Measurements from ENCODE around the gene CLIP3. TPM values are rescaled to one million over a fixed set of nuclear protein-coding genes. Genes with fewer than 3 reads are reported as not detected.

The CLIP3 gene
- total and polyA plus RNA-seq, 2 donors = 3.6 to 6.7 TPM

GRCh38 chr19:36031308-36031707 lies 1.4 kb downstream of the CLIP3 start:
- Histone ChIP-seq H3K9me3 (ENCODE audit: control insufficient read depth in 2 of 2, insufficient read depth in 1 of 2, low read length in 1 of 2) (no peaks in the 10 kb centered on the region), H3K36me3 (ENCODE audit: control insufficient read depth in 2 of 2, insufficient read depth in 2 of 2, low read length in 1 of 2) (peaks cover 0 to 17% of the 10 kb centered on the region in 2 donors), H3K27me3 (ENCODE audit: control insufficient read depth in 2 of 2, insufficient read depth in 1 of 2, low read length in 1 of 2) (no peaks in the 10 kb centered on the region)

GRCh38 chr19:36030264-36031148 lies 2.2 kb downstream of the CLIP3 start:
- H3K4me1 ChIP-seq (ENCODE audit: control insufficient read depth in 2 of 2, insufficient read depth in 2 of 2, low read length in 2 of 2) = peaks cover 7 to 18% of the 10 kb centered on the region in 2 donors
- no peak overlapping the region for H3K4me3 ChIP-seq (ENCODE audit: low read length in 2 of 2)
- no peak overlapping the region for H3K27ac ChIP-seq (ENCODE audit: low read depth in 1 of 2, low read length in 1 of 2)
- WGBS = 95% methylated on average over 8 of the region's 8 CpGs
- H3K9me3 ChIP-seq (ENCODE audit: control insufficient read depth in 2 of 2, insufficient read depth in 1 of 2, low read length in 1 of 2) = no peaks in the 10 kb centered on the region
- H3K36me3 ChIP-seq (ENCODE audit: control insufficient read depth in 2 of 2, insufficient read depth in 2 of 2, low read length in 1 of 2) = peaks cover 4 to 25% of the 10 kb centered on the region in 2 donors
- DNase-seq (ENCODE audit: low read depth in 6 of 9, low spot score in 9 of 9) = peak in 1 of 9 donors; percentile 30
- no peaks in the 10 kb centered on the region for H3K27me3 ChIP-seq (ENCODE audit: control insufficient read depth in 2 of 2, insufficient read depth in 1 of 2, low read length in 1 of 2)

More at GRCh38 chr19:36031308-36031707, 1.4 kb downstream of the CLIP3 start:
- Histone ChIP-seq H3K4me3 (ENCODE audit: low read length in 2 of 2) (no peak overlapping the region), H3K4me1 (ENCODE audit: control insufficient read depth in 2 of 2, insufficient read depth in 2 of 2, low read length in 2 of 2) (peaks cover 9 to 25% of the 10 kb centered on the region in 2 donors), H3K27ac (ENCODE audit: low read depth in 1 of 2, low read length in 1 of 2) (no peak overlapping the region)
- DNase-seq (ENCODE audit: low read depth in 6 of 9, low spot score in 9 of 9) = no peak
- 95% methylated on average over 6 of the region's 6 CpGs for WGBS

- Histone ChIP-seq H3K27ac (ENCODE audit: low read depth in 1 of 2, low read length in 1 of 2) (no peak overlapping the region), H3K9me3 (ENCODE audit: control insufficient read depth in 2 of 2, insufficient read depth in 1 of 2, low read length in 1 of 2) (no peaks in the 10 kb centered on the region), H3K4me3 (ENCODE audit: low read length in 2 of 2) (no peak overlapping the region), H3K4me1 (ENCODE audit: control insufficient read depth in 2 of 2, insufficient read depth in 2 of 2, low read length in 2 of 2) (peaks cover 7 to 12% of the 10 kb centered on the region in 2 donors), H3K36me3 (ENCODE audit: control insufficient read depth in 2 of 2, insufficient read depth in 2 of 2, low read length in 1 of 2) (peaks cover 7 to 30% of the 10 kb centered on the region in 2 donors), H3K27me3 (ENCODE audit: control insufficient read depth in 2 of 2, insufficient read depth in 1 of 2, low read length in 1 of 2) (no peaks in the 10 kb centered on the region)
- WGBS = 95% methylated on average over 10 of the region's 10 CpGs
- DNase-seq (ENCODE audit: low read depth in 6 of 9, low spot score in 9 of 9) = no peak
Observed at GRCh38 chr19:36028313-36029041, 4.2 kb downstream of the CLIP3 start.

DNA sequence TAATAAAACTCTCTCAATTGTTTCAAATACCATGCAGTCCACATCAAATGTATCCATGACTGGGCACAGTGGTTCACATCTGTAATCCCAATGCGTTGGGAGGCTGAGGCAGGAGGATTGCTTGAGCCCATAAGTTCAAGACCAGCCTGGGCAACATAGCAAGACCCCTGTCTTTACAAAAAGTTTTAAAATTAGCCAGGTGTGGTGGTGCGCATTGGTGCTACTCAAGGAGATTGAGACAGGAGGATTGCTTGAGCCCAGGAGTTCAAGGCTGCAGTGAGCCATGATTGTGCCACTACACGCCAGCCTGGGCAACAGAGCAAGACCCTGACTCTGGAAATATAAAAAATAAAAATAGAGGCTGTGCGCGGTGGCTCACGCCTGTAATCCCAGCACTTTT lies 5.0 kb downstream of the CLIP3 start:
- Histone ChIP-seq H3K27ac (ENCODE audit: low read depth in 1 of 2, low read length in 1 of 2) (no peak overlapping the region), H3K4me1 (ENCODE audit: control insufficient read depth in 2 of 2, insufficient read depth in 2 of 2, low read length in 2 of 2) (peaks cover 4 to 6% of the 10 kb centered on the region in 2 donors), H3K36me3 (ENCODE audit: control insufficient read depth in 2 of 2, insufficient read depth in 2 of 2, low read length in 1 of 2) (peaks cover 10 to 34% of the 10 kb centered on the region in 2 donors), H3K9me3 (ENCODE audit: control insufficient read depth in 2 of 2, insufficient read depth in 1 of 2, low read length in 1 of 2) (no peaks in the 10 kb centered on the region), H3K4me3 (ENCODE audit: low read length in 2 of 2) (no peak overlapping the region), H3K27me3 (ENCODE audit: control insufficient read depth in 2 of 2, insufficient read depth in 1 of 2, low read length in 1 of 2) (no peaks in the 10 kb centered on the region)
- 97% methylated on average over 6 of the region's 6 CpGs for WGBS
- no peak for DNase-seq (ENCODE audit: low read depth in 6 of 9, low spot score in 9 of 9)

DNA sequence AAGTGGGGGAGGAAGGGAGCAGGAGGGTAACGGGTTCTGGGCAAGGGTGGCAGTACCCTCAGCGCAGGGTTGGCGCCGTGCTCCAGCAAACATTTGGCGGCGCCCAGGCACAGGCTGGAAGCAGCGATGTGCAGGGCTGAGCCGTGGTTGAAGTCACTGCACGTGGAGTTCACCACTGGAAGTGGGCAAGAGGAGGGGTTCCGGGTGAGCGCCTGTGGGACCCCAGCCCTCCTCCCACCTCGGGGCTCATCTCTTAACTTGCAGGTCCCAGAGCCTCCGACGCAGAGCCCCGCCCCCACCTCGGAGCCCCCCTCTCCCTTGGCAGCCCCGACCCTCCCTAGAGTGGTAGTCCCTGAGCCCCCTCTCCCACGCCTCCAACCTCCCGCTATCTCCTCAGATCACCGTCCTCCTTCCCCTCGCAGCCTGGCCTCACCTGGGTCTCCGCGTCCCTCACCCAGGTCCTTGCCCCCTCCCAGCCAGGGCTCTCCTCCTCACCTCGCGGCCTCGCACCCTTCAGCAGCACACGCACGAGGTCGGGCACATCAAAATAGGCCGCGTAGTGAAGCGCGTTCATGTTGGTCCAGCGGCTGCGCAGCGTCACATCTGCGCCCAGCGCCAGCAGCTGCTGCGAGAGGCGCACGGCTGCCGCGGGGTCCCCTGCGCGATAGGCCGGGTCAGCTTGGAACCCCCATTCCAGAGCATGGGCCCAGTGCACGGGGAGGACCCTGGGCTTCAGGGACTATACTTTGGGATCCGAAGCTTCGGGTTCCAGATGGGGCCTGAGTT lies 6.4 kb downstream of the CLIP3 start:
- H3K4me3 ChIP-seq (ENCODE audit: low read length in 2 of 2) = no peak overlapping the region
- H3K27me3 ChIP-seq (ENCODE audit: control insufficient read depth in 2 of 2, insufficient read depth in 1 of 2, low read length in 1 of 2) = no peaks in the 10 kb centered on the region
- no peaks in the 10 kb centered on the region for H3K9me3 ChIP-seq (ENCODE audit: control insufficient read depth in 2 of 2, insufficient read depth in 1 of 2, low read length in 1 of 2)
- no peak for DNase-seq (ENCODE audit: low read depth in 6 of 9, low spot score in 9 of 9)
- WGBS = 95% methylated on average over 49 of the region's 49 CpGs
- H3K27ac ChIP-seq (ENCODE audit: low read depth in 1 of 2, low read length in 1 of 2) = no peak overlapping the region
- H3K36me3 ChIP-seq (ENCODE audit: control insufficient read depth in 2 of 2, insufficient read depth in 2 of 2, low read length in 1 of 2) = peaks cover 18 to 41% of the 10 kb centered on the region in 2 donors
- no peaks in the 10 kb centered on the region for H3K4me1 ChIP-seq (ENCODE audit: control insufficient read depth in 2 of 2, insufficient read depth in 2 of 2, low read length in 2 of 2)

- WGBS = 96% methylated on average over 1 of the region's 1 CpG
- H3K36me3 ChIP-seq (ENCODE audit: control insufficient read depth in 2 of 2, insufficient read depth in 2 of 2, low read length in 1 of 2) = peaks cover 18 to 44% of the 10 kb centered on the region in 2 donors
Observed at GRCh38 chr19:36025541-36025940, 7.1 kb downstream of the CLIP3 start.

GRCh38 chr19:36023432-36023831 lies 9.2 kb downstream of the CLIP3 start:
- Histone ChIP-seq H3K36me3 (ENCODE audit: control insufficient read depth in 2 of 2, insufficient read depth in 2 of 2, low read length in 1 of 2) (peaks cover 23 to 47% of the 10 kb centered on the region in 2 donors), H3K9me3 (ENCODE audit: control insufficient read depth in 2 of 2, insufficient read depth in 1 of 2, low read length in 1 of 2) (no peaks in the 10 kb centered on the region), H3K4me3 (ENCODE audit: low read length in 2 of 2) (no peak overlapping the region), H3K27ac (ENCODE audit: low read depth in 1 of 2, low read length in 1 of 2) (no peak overlapping the region), H3K27me3 (ENCODE audit: control insufficient read depth in 2 of 2, insufficient read depth in 1 of 2, low read length in 1 of 2) (no peaks in the 10 kb centered on the region), H3K4me1 (ENCODE audit: control insufficient read depth in 2 of 2, insufficient read depth in 2 of 2, low read length in 2 of 2) (no peaks in the 10 kb centered on the region)
- no peak for DNase-seq (ENCODE audit: low read depth in 6 of 9, low spot score in 9 of 9)
- WGBS = 98% methylated on average over 5 of the region's 5 CpGs

More at GRCh38 chr19:36025541-36025940, 7.1 kb downstream of the CLIP3 start:
- Histone ChIP-seq H3K4me1 (ENCODE audit: control insufficient read depth in 2 of 2, insufficient read depth in 2 of 2, low read length in 2 of 2) (no peaks in the 10 kb centered on the region), H3K27ac (ENCODE audit: low read depth in 1 of 2, low read length in 1 of 2) (no peak overlapping the region), H3K4me3 (ENCODE audit: low read length in 2 of 2) (no peak overlapping the region), H3K27me3 (ENCODE audit: control insufficient read depth in 2 of 2, insufficient read depth in 1 of 2, low read length in 1 of 2) (no peaks in the 10 kb centered on the region), H3K9me3 (ENCODE audit: control insufficient read depth in 2 of 2, insufficient read depth in 1 of 2, low read length in 1 of 2) (no peaks in the 10 kb centered on the region)
- no peak for DNase-seq (ENCODE audit: low read depth in 6 of 9, low spot score in 9 of 9)

DNA sequence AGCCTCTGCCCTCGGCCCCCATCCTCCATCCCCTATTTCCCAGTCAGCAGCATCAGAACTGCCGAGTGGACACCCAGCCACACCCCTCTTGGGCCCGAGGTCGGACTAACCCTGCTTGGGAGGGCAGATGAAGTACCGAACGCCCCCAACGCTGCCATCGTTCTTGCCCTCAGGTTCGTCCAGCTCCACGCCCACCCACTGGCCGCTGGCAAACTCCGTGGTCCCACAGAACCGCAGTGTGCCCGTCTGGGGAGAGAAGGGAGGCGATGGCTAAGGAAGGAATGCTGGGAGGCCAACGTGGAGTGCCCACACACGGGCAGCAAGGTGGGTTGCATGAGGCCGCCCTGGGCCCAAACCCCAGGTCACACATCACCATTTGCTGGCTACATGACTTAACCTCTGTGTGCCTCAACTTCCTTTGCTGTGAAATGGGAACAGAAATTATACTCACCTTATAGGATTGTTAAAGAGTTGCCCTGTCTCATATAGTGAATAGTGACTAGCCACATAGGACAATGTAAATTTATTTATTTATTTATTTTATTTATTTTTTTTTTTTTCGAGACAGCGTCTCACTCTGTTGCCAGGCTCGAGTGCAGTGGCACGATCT lies 13.5 kb downstream of the CLIP3 start:
- Histone ChIP-seq H3K36me3 (ENCODE audit: control insufficient read depth in 2 of 2, insufficient read depth in 2 of 2, low read length in 1 of 2) (peaks cover 27% of the 10 kb centered on the region in 2 donors), H3K9me3 (ENCODE audit: control insufficient read depth in 2 of 2, insufficient read depth in 1 of 2, low read length in 1 of 2) (no peaks in the 10 kb centered on the region), H3K4me3 (ENCODE audit: low read length in 2 of 2) (no peak overlapping the region), H3K27ac (ENCODE audit: low read depth in 1 of 2, low read length in 1 of 2) (no peak overlapping the region), H3K27me3 (ENCODE audit: control insufficient read depth in 2 of 2, insufficient read depth in 1 of 2, low read length in 1 of 2) (no peaks in the 10 kb centered on the region), H3K4me1 (ENCODE audit: control insufficient read depth in 2 of 2, insufficient read depth in 2 of 2, low read length in 2 of 2) (peaks cover 4 to 9% of the 10 kb centered on the region in 2 donors)
- DNase-seq (ENCODE audit: low read depth in 6 of 9, low spot score in 9 of 9) = no peak
- 98% methylated on average over 22 of the region's 22 CpGs for WGBS
